DMS 273 treated with DMSO at 0.1 percent for 48 hours (cell line): Measurements from ENCODE around the gene SLC9A3.

ENCODE experiments used
- DNase-seq: peaks from one replicate; lab custom pipeline; 2025; lab: John Stamatoyannopoulos, UW

The SLC9A3 gene

DNA sequence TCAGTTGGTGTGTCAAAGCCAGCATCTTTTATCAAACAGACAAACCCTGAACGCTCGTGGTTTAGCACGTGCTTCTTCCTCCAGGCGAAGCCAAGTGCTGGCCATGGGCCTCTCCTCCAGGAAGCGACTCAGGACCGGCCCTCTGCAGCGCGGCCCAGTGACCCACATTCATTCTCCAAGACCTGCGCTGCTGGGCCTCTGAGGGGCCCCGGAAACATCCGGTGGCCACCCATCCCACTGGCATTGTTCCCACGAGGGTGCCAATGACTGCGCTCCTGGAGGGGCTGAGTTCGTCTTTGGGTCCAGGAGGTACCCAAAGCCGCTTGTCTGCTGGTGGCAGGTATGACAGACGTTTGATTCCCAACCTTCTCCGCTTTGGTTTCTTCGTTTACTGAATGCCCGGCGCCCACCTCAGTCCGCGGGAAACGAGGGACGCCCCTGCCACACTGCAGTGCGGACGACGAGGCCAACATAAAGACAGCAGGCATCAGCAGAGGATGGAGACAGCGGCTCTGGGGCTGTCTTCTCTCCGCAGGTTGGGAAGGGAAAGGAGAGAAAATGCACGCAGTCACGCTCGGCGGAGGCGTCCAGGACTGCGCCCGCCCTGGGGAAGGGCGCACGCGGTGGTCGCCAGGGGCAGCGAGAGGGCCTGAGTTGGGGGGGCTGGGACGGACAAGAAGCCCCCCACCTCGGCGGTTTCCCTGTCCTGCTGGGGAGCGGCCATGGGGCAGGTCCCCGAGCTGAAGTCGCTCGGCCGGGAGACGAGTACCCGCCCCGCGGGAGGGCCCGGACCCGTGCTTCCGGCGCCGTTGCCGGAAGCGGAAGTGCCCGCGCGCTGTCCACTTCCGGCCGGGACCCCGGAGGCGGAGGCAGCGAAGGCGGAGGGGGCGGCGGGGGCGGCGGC is 81.7 kb downstream of the SLC9A3 start, which contains the start of gene EXOC3:
Gene EXOC3, plus strand, starts transcription at position 842 of the 904 bp plus-strand sequence. CDS start 3,030 bp downstream, outside the sequence.
- DNase-seq, result no peak

GRCh38 chr5:441996-442334 is 82.3 kb downstream of the SLC9A3 start:
- DNase-seq, result no peak

- DNase-seq, result no peak
These were observed 83.6 kb downstream of the SLC9A3 start for GRCh38 chr5:440401-441201.

GRCh38 chr5:439636-440035 is 84.6 kb downstream of the SLC9A3 start:
- DNase-seq, result no peak

DNA sequence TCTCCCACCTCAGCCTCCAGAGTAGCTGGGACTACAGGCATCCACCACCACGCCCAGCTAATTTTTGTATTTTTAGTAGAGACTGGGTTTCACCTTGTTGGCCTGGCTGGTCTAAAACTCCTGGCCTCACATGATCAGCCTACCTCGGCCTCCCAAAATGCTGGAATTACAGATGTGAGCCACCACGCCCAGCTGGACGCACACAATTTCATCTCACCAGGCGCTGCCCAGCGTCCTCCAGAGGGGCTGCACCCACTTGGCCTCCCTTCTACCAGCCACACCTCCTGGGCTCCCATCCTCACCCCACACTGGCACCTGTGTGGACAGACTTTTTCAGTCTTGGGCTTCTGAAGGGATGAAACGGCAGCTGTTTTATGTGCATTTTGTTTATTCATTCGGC is 85.1 kb downstream of the SLC9A3 start:
- no peak for DNase-seq

DNA sequence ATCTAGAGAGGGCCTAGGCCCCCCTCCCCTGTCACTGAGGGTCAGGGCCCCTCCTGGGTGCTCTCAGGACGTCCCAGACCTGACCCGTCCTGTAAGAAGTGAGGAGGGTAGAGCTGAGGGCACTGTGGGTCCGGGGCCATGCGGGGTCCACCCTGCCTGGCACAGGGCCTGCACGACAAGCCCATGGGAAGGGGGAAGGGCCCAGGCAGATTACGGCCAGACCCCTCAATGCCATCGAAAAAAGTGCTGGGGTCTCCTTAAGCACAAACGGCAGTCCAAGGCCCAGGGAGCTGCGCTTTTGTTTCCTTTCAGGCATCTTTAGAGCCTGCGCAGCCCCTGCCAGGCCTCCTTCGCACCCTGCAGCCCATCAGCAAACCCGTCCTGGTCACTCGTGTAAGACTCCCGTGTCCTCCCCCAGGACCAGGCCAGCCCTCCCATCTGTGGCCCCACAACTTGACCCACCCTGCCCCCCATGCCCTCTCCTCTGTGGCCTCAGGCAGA is 85.7 kb downstream of the SLC9A3 start:
- no peak for DNase-seq

- no peak for DNase-seq
These were observed 86.9 kb downstream of the SLC9A3 start for GRCh38 chr5:437281-437771.

DNA sequence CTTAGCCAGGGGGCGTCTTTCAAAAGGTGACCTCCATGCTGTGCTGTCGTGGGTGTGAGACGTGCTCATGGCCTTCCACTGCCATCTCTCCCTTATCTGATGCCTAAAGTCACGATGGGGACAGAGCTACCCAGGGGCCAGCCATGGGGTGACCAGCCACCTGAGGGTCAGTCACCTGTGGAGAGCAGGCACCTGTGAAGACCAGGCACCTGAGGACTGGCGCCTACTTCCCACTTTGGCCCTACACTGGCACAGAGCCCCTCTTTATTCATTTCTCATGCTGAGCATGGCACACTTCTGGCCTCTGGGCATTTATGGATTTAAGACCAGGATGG is 87.6 kb downstream of the SLC9A3 start:
- no peak for DNase-seq

- no peak for DNase-seq
These were observed 88.1 kb downstream of the SLC9A3 start for GRCh38 chr5:435961-436640.

- DNase-seq, result no peak
These were observed 89.0 kb downstream of the SLC9A3 start for GRCh38 chr5:435156-435790.

- no peak for DNase-seq
These were observed 89.7 kb downstream of the SLC9A3 start for GRCh38 chr5:434443-435146.

DNA sequence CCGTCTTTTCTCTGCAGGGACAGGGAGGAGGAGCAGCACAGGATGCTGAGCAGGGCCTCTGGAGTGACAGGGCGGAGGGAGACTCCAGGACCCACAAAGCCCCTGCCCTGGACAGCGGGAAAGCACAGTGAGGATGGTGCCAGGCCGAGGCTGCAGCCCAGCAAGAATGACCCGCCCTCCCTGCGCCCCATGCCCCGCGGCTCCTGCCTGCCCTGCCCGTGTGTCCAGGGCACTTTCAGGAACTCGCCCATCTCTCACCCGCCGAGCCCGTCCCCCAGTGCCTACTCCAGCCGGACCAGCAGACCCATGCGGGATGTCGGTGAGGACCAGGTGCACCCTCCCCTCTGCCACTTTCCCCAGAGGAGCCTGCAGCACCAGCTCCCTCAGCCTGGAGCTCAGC is 90.4 kb downstream of the SLC9A3 start:
- no peak for DNase-seq

- DNase-seq, result no peak
These were observed 91.1 kb downstream of the SLC9A3 start for GRCh38 chr5:432928-433791.

DNA sequence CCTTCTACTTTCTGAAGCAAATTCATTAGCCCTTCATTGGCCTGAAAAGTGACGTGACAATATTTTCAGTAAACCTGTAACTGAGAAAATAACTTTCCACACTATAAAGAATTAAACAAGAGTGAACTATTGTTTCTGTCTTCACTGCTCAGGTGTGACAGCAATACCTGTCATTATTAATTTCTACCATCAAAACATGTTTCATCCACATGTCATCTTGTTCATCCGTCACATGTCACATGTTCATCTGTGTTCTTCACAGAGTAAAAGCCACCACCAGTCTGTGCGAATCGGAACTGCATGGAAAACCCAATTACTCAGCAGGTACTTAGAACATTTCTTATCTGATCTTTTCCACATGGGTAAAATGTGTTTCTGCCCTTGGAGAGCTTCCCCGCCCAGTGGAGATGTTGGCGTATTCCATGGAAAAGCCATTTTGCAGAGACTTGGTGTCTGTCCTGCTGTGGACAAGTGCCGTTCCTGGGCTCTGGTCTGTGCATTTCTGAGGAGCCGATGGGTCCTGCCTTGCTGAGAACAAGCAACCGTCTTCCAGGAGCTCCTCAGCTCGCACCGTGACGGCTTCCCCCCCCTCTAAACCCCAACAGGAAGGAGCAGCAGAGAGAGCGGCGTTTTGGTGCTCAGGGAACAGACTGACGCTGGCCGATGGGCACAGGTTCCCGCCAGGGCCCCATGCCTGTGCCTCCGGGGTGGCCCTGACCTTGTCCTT is 91.9 kb downstream of the SLC9A3 start:
- no peak for DNase-seq

- DNase-seq, result no peak
These were observed 92.6 kb downstream of the SLC9A3 start for GRCh38 chr5:431711-432050.

DNA sequence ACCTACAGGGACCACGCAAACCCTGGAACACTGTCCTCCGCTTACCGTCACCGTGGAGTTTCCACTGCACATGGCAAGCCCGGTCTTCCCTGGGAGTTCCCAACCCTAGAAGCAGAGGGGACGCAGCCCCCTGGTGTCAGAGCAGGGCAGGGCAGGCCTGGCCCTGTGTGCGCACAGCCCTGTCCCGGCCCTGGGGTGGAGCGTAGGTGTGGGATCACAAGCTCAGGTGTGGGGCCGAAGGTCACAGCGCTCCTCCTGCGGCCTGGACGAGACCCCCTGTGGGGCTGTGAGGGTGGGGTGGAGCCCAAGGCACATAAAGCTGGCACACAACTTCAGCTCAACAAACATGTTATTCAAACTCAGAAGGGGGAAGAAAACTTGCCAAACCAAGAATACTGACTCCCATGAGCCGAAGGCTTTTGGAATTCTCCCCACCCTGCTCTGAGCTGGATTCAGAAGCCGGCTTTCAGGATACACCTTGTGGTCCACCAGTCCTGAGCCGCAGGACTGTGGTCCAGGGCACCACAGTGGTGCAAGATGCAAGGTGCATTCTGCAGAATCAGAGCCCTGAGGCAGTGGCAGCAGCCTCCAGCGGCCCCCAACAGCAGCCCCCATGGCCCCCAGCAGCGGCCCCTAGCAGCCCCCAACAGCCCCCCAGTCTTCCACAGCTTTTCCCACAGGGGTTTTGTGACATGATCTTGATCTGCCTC is 93.1 kb downstream of the SLC9A3 start:
- DNase-seq, result peak; percentile 14

GRCh38 chr5:430214-430925 is 93.9 kb downstream of the SLC9A3 start:
- DNase-seq, result no peak

- no peak for DNase-seq
These were observed 94.6 kb downstream of the SLC9A3 start for GRCh38 chr5:429453-430188.
